ENCODE measurements around the gene PIBF1.
A peak's percentile ranks its signal among the peaks of the same experiment; 100 is the strongest.
"Not testable (repeated sequence)": the region's sequence is repeated elsewhere in the genome, so short reads cannot be mapped to it uniquely, and the experiment has no call there.

The PIBF1 gene

DNA sequence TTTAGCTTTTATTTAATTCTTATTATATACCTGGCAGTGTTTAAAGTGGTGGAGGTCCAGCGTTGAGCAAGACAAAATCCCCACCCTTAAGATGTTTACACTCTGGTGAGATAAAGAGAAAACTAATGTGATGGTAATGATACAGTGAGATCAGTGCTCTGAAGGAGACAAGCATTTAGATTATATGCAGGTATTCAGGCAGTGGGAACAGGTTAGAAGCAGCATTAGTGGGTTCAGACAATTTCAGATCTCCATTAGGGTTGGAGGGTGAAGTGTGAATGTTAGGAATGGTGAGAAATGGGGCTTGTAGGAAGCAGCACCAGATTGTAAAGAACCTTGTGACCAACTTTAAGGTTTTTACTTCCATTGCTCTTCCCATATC is 39.0 kb downstream of the PIBF1 start:
- DNase-seq (ENCODE audit: low read depth in 2 of 3, low spot score in 1 of 3) = no peak

- no peak for DNase-seq (ENCODE audit: low read depth in 2 of 3, low spot score in 1 of 3)
Observed at GRCh38 chr13:72823081-72823480, 41.1 kb downstream of the PIBF1 start.

- no peak for DNase-seq (ENCODE audit: low read depth in 2 of 3, low spot score in 1 of 3)
Observed at GRCh38 chr13:72823724-72824123, 41.8 kb downstream of the PIBF1 start.

- DNase-seq (ENCODE audit: low read depth in 2 of 3, low spot score in 1 of 3) = no peak
Observed at GRCh38 chr13:72834601-72835000, 52.7 kb downstream of the PIBF1 start.

GRCh38 chr13:72839831-72840426 is 58.0 kb downstream of the PIBF1 start:
- peak; percentile 9 to 19 (median 12) for DNase-seq (ENCODE audit: low read depth in 2 of 3, low spot score in 1 of 3)

GRCh38 chr13:72842991-72843390 is 61.1 kb downstream of the PIBF1 start:
- DNase-seq (ENCODE audit: low read depth in 2 of 3, low spot score in 1 of 3) = no peak

DNA sequence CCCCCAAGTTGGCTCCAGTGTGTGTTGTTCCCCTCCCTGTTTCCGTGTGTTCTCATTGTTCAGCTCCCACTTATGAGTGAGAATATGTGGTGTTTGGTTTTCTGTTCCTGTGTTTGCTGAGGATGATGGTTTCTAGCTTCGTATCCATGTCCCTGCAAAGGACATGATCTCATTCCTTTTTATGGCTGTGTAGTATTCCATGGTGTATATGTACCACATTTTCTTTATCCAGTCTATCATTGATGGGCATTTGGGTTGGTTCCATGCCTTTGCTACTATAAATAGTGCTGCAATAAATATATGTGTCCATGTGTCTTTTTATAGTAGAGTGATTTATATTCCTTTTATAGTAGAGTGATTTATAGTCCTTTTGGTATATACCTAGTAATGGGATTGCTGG is 63.2 kb downstream of the PIBF1 start:
- DNase-seq (ENCODE audit: low read depth in 2 of 3, low spot score in 1 of 3) = not testable (repeated sequence)

GRCh38 chr13:72849571-72849970 is 67.6 kb downstream of the PIBF1 start:
- no peak for DNase-seq (ENCODE audit: low read depth in 2 of 3, low spot score in 1 of 3)

- DNase-seq (ENCODE audit: low read depth in 2 of 3, low spot score in 1 of 3) = no peak
Observed at GRCh38 chr13:72850959-72851677, 69.2 kb downstream of the PIBF1 start.

DNA sequence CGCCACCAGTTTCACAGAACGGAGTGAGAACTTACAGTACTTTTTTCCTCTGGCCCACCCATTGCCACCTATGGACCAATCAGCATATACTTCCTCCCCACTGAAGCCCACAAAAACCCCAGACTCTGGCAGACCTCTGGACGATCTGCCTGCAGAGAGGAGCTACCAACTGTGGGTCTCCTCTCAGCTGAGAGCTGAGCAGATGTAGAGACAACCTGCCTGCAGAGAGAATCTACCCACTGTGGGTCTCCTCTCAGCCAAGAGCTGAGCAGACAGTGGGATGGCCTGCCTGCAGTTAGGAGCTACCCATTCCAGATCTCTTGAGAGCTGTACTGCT is 69.7 kb downstream of the PIBF1 start:
- no peak for DNase-seq (ENCODE audit: low read depth in 2 of 3, low spot score in 1 of 3)

GRCh38 chr13:72852207-72852606 is 70.3 kb downstream of the PIBF1 start:
- DNase-seq (ENCODE audit: low read depth in 2 of 3, low spot score in 1 of 3) = no peak

GRCh38 chr13:72853000-72853399 is 71.1 kb downstream of the PIBF1 start:
- no peak for DNase-seq (ENCODE audit: low read depth in 2 of 3, low spot score in 1 of 3)

GRCh38 chr13:72864142-72865011 is 82.4 kb downstream of the PIBF1 start:
- peak; percentile 2 to 14 (median 3) for DNase-seq (ENCODE audit: low read depth in 2 of 3, low spot score in 1 of 3)

- DNase-seq (ENCODE audit: low read depth in 2 of 3, low spot score in 1 of 3) = no peak
Observed at GRCh38 chr13:72868229-72868628, 86.3 kb downstream of the PIBF1 start.

- no peak for DNase-seq (ENCODE audit: low read depth in 2 of 3, low spot score in 1 of 3)
Observed at GRCh38 chr13:72875233-72875632, 93.3 kb downstream of the PIBF1 start.

DNA sequence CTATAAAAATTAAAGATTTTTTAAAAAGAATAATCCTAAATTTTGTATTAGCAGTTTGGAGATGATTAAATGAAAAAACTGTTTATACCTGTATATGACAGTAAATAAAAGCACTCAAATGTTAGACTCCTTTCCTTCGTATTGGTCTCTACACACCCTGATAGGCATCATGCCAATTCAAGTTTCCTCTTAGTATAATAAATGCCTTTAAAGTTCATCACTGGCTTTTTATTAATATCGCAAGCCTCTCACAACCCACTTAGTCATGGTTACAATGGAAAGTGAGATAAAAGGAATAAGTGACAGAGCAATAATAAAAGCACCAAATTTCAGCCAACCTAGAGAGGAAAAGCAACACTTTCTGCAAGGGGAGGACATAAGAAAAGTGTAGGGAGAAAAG is 102.2 kb downstream of the PIBF1 start:
- no peak for DNase-seq (ENCODE audit: low read depth in 2 of 3, low spot score in 1 of 3)

DNA sequence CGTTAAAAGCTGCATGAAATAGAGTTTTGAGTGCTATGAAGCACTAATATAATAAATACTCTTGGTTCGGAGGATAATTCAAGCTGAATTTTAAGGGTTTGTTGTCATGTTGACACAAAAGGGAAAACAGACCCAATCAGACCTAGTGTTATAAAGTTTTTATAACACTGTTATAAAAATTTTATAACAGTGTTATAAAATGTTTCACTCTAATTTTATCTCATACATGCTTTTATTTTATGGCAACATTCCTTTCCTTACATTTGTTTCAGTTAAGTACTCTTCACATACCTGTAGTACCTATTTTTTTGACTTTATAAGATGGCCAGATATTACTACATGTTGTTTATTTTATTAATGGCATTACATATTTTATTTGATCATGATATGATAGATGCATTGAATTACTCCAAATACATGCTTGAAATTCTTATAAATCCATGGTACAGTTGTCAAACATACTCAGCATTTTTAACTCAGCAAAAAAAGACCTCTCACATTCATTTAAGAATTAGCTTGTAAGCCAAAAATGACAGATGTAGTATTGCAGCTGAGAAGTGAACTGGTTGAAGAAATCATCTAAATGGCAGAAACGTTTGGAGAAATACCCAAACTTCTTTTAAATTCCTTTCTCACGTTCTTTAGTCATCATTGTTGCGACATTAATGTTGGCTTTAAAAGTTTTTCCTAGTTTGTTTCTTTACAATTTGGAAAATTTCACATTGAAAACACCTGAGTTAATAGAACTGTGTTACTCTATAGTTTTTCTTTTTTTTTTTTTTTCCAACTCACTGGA is 104.5 kb downstream of the PIBF1 start:
- no peak for DNase-seq (ENCODE audit: low read depth in 2 of 3, low spot score in 1 of 3)

- DNase-seq (ENCODE audit: low read depth in 2 of 3, low spot score in 1 of 3) = no peak
Observed at GRCh38 chr13:72889495-72889894, 107.6 kb downstream of the PIBF1 start.

DNA sequence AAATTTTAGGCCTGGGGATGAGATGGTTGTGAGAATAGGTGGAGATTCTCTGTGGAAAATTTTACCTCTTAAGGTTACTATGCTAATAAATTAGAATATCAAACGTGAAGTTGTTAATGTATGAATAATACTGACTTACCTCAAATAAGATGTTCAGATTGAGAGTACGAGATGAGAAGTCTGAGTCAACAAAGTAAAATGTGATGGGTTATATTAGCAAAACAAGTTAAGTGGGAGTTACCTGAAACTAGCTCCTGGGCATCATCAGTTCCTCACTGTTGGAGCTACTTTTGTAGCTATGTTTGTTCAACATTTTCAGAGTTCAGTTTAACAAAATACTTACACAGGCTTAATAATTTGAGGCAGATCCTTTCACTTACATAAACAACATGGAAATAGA is 108.6 kb downstream of the PIBF1 start:
- DNase-seq (ENCODE audit: low read depth in 2 of 3, low spot score in 1 of 3) = no peak

- DNase-seq (ENCODE audit: low read depth in 2 of 3, low spot score in 1 of 3) = no peak
Observed at GRCh38 chr13:72891423-72891822, 109.5 kb downstream of the PIBF1 start.

GRCh38 chr13:72896869-72897268 is 114.9 kb downstream of the PIBF1 start:
- no peak for DNase-seq (ENCODE audit: low read depth in 2 of 3, low spot score in 1 of 3)

Data from stimulated activated CD4-positive, alpha-beta T cell treated with anti-CD3 and anti-CD28 coated beads, Interleukin-12 subunit alpha, Interleukin-12 subunit beta, amount 100 ng/mL, for 48 hours (primary cell).